HG02571 (cell line): Measurements from ENCODE around the gene SLC25A21.
"Not testable (repeated sequence)": the region's sequence is repeated elsewhere in the genome, so short reads cannot be mapped to it uniquely, and the experiment has no call there.

Experiments
- ATAC-seq: cut with Tn5 transposase; IDR thresholded peaks from one replicate; pipeline ENCODE4 v1.9.1; 2021; ENCODE audit warnings: mild to moderate bottlenecking, moderate library complexity; ENCODE audit not compliant: unreplicated experiment

SLC25A21 gene

GRCh38 chr14:36844443-36845195, 327.8 kb downstream of the SLC25A21 start:
- no peak for ATAC-seq

- no peak for ATAC-seq
Observed at GRCh38 chr14:36843410-36843809, 329.0 kb downstream of the SLC25A21 start.

- ATAC-seq: no peak
Observed at GRCh38 chr14:36835128-36835527, 337.3 kb downstream of the SLC25A21 start.

- ATAC-seq: no peak
Observed at GRCh38 chr14:36834293-36834692, 338.1 kb downstream of the SLC25A21 start.

- no peak for ATAC-seq
Observed at GRCh38 chr14:36829547-36829946, 342.9 kb downstream of the SLC25A21 start.

- no peak for ATAC-seq
Observed at GRCh38 chr14:36827861-36828260, 344.5 kb downstream of the SLC25A21 start.

DNA sequence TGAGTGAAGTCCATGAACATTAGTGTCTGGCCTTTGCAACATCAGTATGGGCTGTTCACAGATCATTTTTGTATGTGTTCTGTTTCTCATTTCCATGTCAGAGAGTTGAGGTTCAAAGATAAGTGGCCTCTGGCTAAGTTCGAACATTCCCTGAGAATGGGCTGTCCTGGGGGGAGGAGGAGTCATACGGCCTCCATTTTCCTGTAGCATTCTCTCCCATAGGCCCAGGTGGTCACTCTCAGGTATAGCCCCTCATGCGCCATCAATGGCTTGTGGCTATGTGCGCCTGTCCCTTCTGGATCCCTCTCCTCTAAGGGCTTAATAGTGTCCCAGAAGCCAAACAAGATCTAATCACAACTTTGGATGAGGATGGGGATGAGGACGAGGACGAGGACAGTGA, 345.8 kb downstream of the SLC25A21 start:
- no peak for ATAC-seq

GRCh38 chr14:36824854-36825253, 347.6 kb downstream of the SLC25A21 start:
- no peak for ATAC-seq

- no peak for ATAC-seq
Observed at GRCh38 chr14:36823651-36824050, 348.8 kb downstream of the SLC25A21 start.

GRCh38 chr14:36822685-36823084, 349.7 kb downstream of the SLC25A21 start:
- no peak for ATAC-seq

- no peak for ATAC-seq
Observed at GRCh38 chr14:36820901-36821300, 351.5 kb downstream of the SLC25A21 start.

DNA sequence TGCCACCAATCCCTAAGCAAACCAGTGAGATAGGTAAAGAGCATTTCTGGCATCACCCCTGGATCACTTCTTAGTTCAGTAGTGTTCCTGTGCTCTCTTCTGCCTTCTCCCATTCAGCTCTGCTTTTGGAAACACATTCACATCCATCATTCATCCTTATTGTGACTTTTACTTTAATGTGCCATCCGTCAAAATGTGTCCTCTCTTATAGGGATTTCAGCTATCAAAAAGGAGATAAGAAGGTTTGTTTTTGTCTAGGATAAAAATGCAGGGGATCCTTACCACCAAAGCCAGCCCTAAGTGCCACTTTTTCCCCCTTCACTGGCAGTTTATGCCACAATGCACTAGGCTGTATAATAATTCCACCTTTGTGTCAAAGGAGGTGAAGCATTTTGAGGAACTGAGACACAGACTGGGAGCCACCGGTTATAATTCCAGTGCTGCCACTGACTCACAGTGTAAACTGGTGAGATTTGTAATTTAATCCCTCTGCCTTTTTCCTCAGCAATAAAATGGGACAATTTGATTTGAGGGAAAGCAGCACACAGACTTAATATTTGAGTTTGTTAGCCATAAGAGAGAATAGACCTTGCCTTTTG, 352.2 kb downstream of the SLC25A21 start:
- no peak for ATAC-seq

- ATAC-seq: no peak
Observed at GRCh38 chr14:36818794-36819384, 353.5 kb downstream of the SLC25A21 start.

- ATAC-seq: no peak
Observed at GRCh38 chr14:36818246-36818645, 354.2 kb downstream of the SLC25A21 start.

GRCh38 chr14:36817071-36817930, 355.1 kb downstream of the SLC25A21 start:
- ATAC-seq: no peak

- no peak for ATAC-seq
Observed at GRCh38 chr14:36816481-36816880, 355.9 kb downstream of the SLC25A21 start.

- ATAC-seq: not testable (repeated sequence)
Observed at GRCh38 chr14:36814783-36815182, 357.6 kb downstream of the SLC25A21 start.

- no peak for ATAC-seq
Observed at GRCh38 chr14:36810209-36810608, 362.2 kb downstream of the SLC25A21 start.

DNA sequence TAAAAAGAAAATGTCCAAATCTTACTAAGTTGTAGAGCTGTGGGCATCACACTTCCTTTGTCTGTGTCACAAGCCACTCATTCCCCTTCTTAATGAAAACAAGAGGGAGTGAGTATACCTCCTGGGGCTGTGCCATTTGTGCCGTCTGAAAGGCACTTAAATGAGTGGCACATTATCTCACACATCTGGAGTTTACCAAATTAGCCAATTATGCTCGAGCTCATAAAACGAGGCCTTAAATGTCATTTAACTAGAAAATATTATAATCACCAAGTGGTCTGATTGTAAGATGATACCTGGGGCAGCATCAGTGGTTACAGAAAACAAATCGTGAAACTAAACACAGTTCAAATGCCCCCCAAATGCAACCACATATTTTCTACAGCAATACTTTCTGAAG, 364.7 kb downstream of the SLC25A21 start:
- no peak for ATAC-seq

DNA sequence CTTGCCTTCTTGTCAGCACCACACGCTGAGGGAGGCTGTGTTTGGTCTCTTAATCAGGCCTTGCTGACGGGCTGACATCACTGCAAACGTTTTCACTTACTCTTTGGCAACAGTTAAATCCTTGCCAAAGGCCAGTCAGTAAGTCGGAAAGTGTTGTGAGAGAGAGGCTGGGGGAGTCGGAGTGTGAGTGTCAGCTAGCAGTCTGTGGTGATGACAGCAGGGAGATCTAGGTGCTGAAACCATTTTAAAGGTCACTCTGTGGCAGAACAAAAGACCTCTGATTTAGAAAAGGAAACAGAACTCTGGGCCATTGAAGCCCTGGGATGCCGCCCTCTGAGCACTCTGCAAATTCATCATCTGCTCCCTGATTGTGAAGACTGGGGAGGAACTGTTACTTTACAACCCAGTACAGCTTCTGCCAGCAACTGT, 367.3 kb downstream of the SLC25A21 start:
- ATAC-seq: no peak

DNA sequence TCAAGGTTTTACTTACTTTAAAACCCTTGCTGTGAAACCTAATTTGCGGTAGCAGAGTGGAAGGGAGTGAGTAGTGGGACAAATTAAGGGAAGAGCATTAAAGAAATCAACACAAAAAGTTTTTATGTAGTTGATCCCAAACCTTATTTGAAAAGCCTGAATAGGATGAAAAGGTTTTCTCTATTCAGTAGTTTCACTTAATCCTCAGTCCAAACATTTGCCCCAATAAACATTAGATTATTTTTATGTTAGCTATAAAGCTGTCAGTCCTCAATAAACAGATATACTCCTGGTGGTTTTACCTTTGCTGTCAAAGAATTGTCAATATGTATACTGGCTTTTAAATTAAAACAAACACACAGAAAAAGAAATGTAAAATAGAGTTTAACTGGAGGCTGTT, 374.8 kb downstream of the SLC25A21 start:
- no peak for ATAC-seq
